ENCODE measurements around the gene VPS9D1.

GRCh38 chr16:89700100-89700648, 20.5 kb downstream of the VPS9D1 start:
- TF ChIP-seq CTCF (IDR thresholded peaks at IDR 0.05; ENCODE audit: low read depth, low read length), result peak; percentile 59
- no peak for TF ChIP-seq EZH2phosphoT487 (IDR thresholded peaks at IDR 0.05; ENCODE audit: low read depth)
